Heart left ventricle (tissue), 16 donors: ENCODE results near the gene RTP2. TPM values are rescaled to one million over a fixed set of nuclear protein-coding genes. Genes with fewer than 3 reads are reported as not detected.

Source experiments
- ATAC-seq, 4 donors: fragments of 200-7000 bp; cut with Tn5 transposase; one replicate each; pipeline ENCODE4 v1.9.1; 2020 to 2022; ENCODE audit warnings: moderate library complexity in 4 of 4, mild to moderate bottlenecking in 3 of 4, moderate number of reproducible peaks in 1 of 4
- DNase-seq, 5 donors: peaks; one replicate each; pipeline ENCODE4 v3.0.0-alpha.2; 2020
- H3K27ac ChIP-seq, 12 donors: fragments of 200-600 bp; sonication (generic) in 4 of 12; one replicate each; pipeline versions ENCODE4 v1.5.0 to v1.8.0; 2016 to 2022; ENCODE audit warnings: mild to moderate bottlenecking in 2 of 12
- H3K27me3 ChIP-seq, 9 donors: fragments of 200-600 bp; sonication (generic) in 2 of 9; one replicate each; pipeline versions ENCODE4 v1.5.1 to v1.8.0; 2016 to 2022; ENCODE audit warnings: mild to moderate bottlenecking in 3 of 9
- H3K36me3 ChIP-seq, 9 donors: fragments of 200-600 bp; sonication (generic) in 2 of 9; one replicate each; pipeline versions ENCODE4 v1.5.0 to v1.8.0; 2018 to 2022; ENCODE audit warnings: mild to moderate bottlenecking in 2 of 9
- H3K4me1 ChIP-seq, 12 donors: fragments of 200-600 bp; sonication (generic) in 4 of 12; one replicate each; pipeline versions ENCODE4 v1.5.0 to v1.8.0; 2016 to 2022; ENCODE audit warnings: mild to moderate bottlenecking in 3 of 12
- H3K4me3 ChIP-seq, 12 donors: fragments of 200-600 bp; sonication (generic) in 4 of 12; one replicate each; pipeline versions ENCODE4 v1.5.0 to v1.8.0; 2017 to 2022; ENCODE audit warnings: mild to moderate bottlenecking in 9 of 12, moderate library complexity in 4 of 12
- H3K9me3 ChIP-seq, 12 donors: fragments of 200-600 bp; sonication (generic) in 4 of 12; one replicate each; pipeline versions ENCODE4 v1.5.0 to v1.8.0; 2016 to 2022; ENCODE audit warnings: mild to moderate bottlenecking in 1 of 12
- CTCF ChIP-seq, 12 donors: fragments of 200-600 bp; sonication (generic) in 4 of 12; IDR thresholded peaks; one replicate each; pipeline versions ENCODE4 v1.5.0 to v1.8.0; 2018 to 2022; ENCODE audit warnings: antibody characterized with exemption in 12 of 12, mild to moderate bottlenecking in 5 of 12
- POLR2A ChIP-seq, 2 donors: fragments of 450-650 bp; IDR thresholded peaks; one replicate each; pipeline ENCODE4 v1.6.1; 2017; ENCODE audit warnings: antibody characterized with exemption in 2 of 2, mild to moderate bottlenecking in 2 of 2, moderate library complexity in 2 of 2
- WGBS, 4 donors: extraction: QIAGEN DNeasy Blood & Tissue Kit in 2 of 4; methylation state at CpG; one replicate each; pipeline versions ENCODE4 v1.1.5 to v1.1.7; 2013 to 2018; 5-methylcytosine and 5-hydroxymethylcytosine counted together
- intact Hi-C, 10 donors: fragments of 100-400 bp; cut with DNase I; formaldehyde crosslinking; loops; one replicate each; pipeline versions ENCODE4 v1.11.1 to v1.14.2; 2022
- polyA plus RNA-seq, 2 donors: library from polyadenylated mRNA; stranded (reverse); fragments of 200-250 nt; gene quantifications; one replicate each; pipeline ENCODE4 v1.2.3, GENCODE V29; 2013
- total RNA-seq, 9 donors: library from RNA; depleted of rRNA in 2 of 9; stranded (reverse); fragments of >200 nt in 2 of 9; fragmentation: NEBNext Ultra II Directional in 3 of 9; extraction: Animal tissue kit (Norgen Biotek cat#: 25700) in 3 of 9; gene quantifications; one replicate each; pipeline versions ENCODE4 v1.1.0 to v1.2.4, GENCODE V29; 2016 to 2023
- donor health status: ischemic (EF 13 %, LVEDD 7.1; RV severe dilation, severe dysfunction).
- donor health status: healthy with polysubstance abuse.
- donor health status: DM: no; HTN: yes; CAD: no.
- donor health status: DM: no; HTN: no; CAD: no.
- donor health status: ischemic (EF 25% LVEDD 6.9; RV normal size, moderate dysfunction).
- donor health status: ischemic (EF 25% LVEDD 5.7; RV mildly dilated, moderate dysfunction).
- donor health status: healthy.
- donor health status: DM: yes; HTN: yes; CAD: no.
- donor health status: ischemic (EF 35%, LVEDD 5.7; RV mildly dilated, moderate dysfunction).
- donor health status: nonischemic (EF 11% LVEDD 7.7; RV severe dilation, severe dysfunction).
- donor health status: DM: yes; HTN: yes; CAD: no.
- donor health status: PGD.
- donor health status: ischemic (EF 29% LVEDD 5.4; RV normal size, mild dysfunction).
- donor health status: nonischemic (EF 23%, LVEDD 6.1; RV moderate dilation, normal function).

Gene RTP2
- total and polyA plus RNA-seq, 11 donors = not detected

- Histone ChIP-seq H3K36me3 (no peaks in the 10 kb centered on the region), H3K4me3 (no peak overlapping the region), H3K4me1 (peaks cover 0 to 14% (median 0%) of the 10 kb centered on the region in 12 donors), H3K9me3 (no peaks in the 10 kb centered on the region), H3K27ac (peak overlapping the region in 9 of 12 donors; percentile 20 to 63 (median 46)), H3K27me3 (no peaks in the 10 kb centered on the region)
- no peak for TF ChIP-seq POLR2A (IDR thresholded peaks at IDR 0.05)
- no peak for TF ChIP-seq CTCF (IDR thresholded peaks at IDR 0.05)
- DNase-seq = no peak
- intact Hi-C loops = no loop called here
- ATAC-seq = peak in 1 of 4 donors; percentile 14
- 46 to 55% (median 53%) methylated on average over 4 of the region's 4 CpGs for WGBS, 4 donors
These were observed 6.3 kb downstream of the RTP2 start for GRCh38 chr3:187696021-187696420.

GRCh38 chr3:187695449-187695848 is 6.9 kb downstream of the RTP2 start:
- Histone ChIP-seq H3K27me3 (no peaks in the 10 kb centered on the region), H3K36me3 (no peaks in the 10 kb centered on the region), H3K9me3 (no peaks in the 10 kb centered on the region), H3K4me3 (no peak overlapping the region), H3K4me1 (peaks cover 0 to 14% (median 0%) of the 10 kb centered on the region in 12 donors), H3K27ac (peak overlapping the region in 10 of 12 donors; percentile 20 to 63 (median 42))
- TF ChIP-seq POLR2A (IDR thresholded peaks at IDR 0.05) (no peak), CTCF (IDR thresholded peaks at IDR 0.05) (no peak)
- WGBS, 4 donors = 64 to 73% (median 67%) methylated on average over 4 of the region's 4 CpGs
- ATAC-seq (peak in 3 of 4 donors; percentile 37 to 65 (median 60)), DNase-seq (peak in 4 of 5 donors; percentile 32 to 57 (median 36))
- intact Hi-C loops = no loop called here

GRCh38 chr3:187694801-187695200 is 7.6 kb downstream of the RTP2 start:
- ATAC-seq (peak; percentile 26 to 74 (median 52)), DNase-seq (peak in 1 of 5 donors; percentile 35)
- WGBS, 4 donors = 14 to 43% (median 26%) methylated on average over 3 of the region's 3 CpGs
- intact Hi-C loops = no loop called here
- Histone ChIP-seq H3K27me3 (no peaks in the 10 kb centered on the region), H3K27ac (peak overlapping the region in 8 of 12 donors; percentile 20 to 55 (median 32)), H3K4me1 (peaks cover 0 to 14% (median 0%) of the 10 kb centered on the region in 12 donors), H3K4me3 (no peak overlapping the region), H3K9me3 (no peaks in the 10 kb centered on the region), H3K36me3 (no peaks in the 10 kb centered on the region)
- no peak for TF ChIP-seq CTCF (IDR thresholded peaks at IDR 0.05)
- TF ChIP-seq POLR2A (IDR thresholded peaks at IDR 0.05) = no peak

- Histone ChIP-seq H3K36me3 (no peaks in the 10 kb centered on the region), H3K4me1 (peaks cover 0 to 14% (median 0%) of the 10 kb centered on the region in 12 donors), H3K9me3 (no peaks in the 10 kb centered on the region), H3K4me3 (no peak overlapping the region), H3K27me3 (peaks cover 0 to 11% (median 0%) of the 10 kb centered on the region in 9 donors), H3K27ac (no peak overlapping the region)
- intact Hi-C loops = no loop called here
- ATAC-seq (no peak), DNase-seq (no peak)
- 93 to 100% (median 96%) methylated on average over 1 of the region's 1 CpG for WGBS, 4 donors
- no peak for TF ChIP-seq POLR2A (IDR thresholded peaks at IDR 0.05)
- TF ChIP-seq CTCF (IDR thresholded peaks at IDR 0.05) = no peak
These were observed 8.9 kb downstream of the RTP2 start for GRCh38 chr3:187693431-187693830.
